Vagina (tissue), 2 donors: ENCODE measurements around the gene XPNPEP2.

ENCODE experiments used
- CTCF ChIP-seq, 3 experiments: fragments of 450-650 bp in 2 of 3; fragments of 200-600 bp in 1 of 3; sonication (generic) in 1 of 3; IDR thresholded peaks; one replicate each; pipeline ENCODE4 v1.5.1; 2017 to 2019; ENCODE audit warnings: antibody characterized with exemption in 3 of 3, mild to moderate bottlenecking in 2 of 3, moderate library complexity in 2 of 3
- POLR2A ChIP-seq, 2 donors: fragments of 450-650 bp; IDR thresholded peaks; one replicate each; pipeline ENCODE4 v1.6.1; 2017; ENCODE audit warnings: antibody characterized with exemption in 2 of 2, mild to moderate bottlenecking in 2 of 2, moderate library complexity in 2 of 2

- TF ChIP-seq CTCF (IDR thresholded peaks at IDR 0.05): no peak
- no peak for TF ChIP-seq POLR2A (IDR thresholded peaks at IDR 0.05)
Observed at GRCh38 chrX:129784371-129784770, 45.6 kb downstream of the XPNPEP2 start.
